GM23248 (cell line): ENCODE results near the gene LSM11. TPM values are rescaled to one million over a fixed set of nuclear protein-coding genes. Genes with fewer than 3 reads are reported as not detected.

Experiments used
- DNase-seq: peaks from one replicate; pipeline ENCODE4 v3.0.0-alpha.2; 2015
- H2AFZ ChIP-seq: fragments of 200-600 bp; sonication (generic); 2 replicates; pipeline ENCODE4 v1.6.1; 2016; ENCODE audit warnings: antibody characterized with exemption
- H3F3A ChIP-seq: fragments of 200-600 bp; sonication (generic); 2 replicates; pipeline ENCODE4 v1.6.1; 2016; ENCODE audit warnings: mild to moderate bottlenecking, antibody characterized with exemption, mixed run types; ENCODE audit not compliant: insufficient read depth
- H3K27ac ChIP-seq: fragments of 200-600 bp; sonication (generic); 2 replicates; pipeline ENCODE4 v1.5.1; 2016; ENCODE audit warnings: mild to moderate bottlenecking
- H3K27me3 ChIP-seq: fragments of 200-600 bp; sonication (generic); replicated peaks from 2 replicates; pipeline ENCODE4 v1.6.1; 2016; ENCODE audit warnings: mild to moderate bottlenecking; ENCODE audit not compliant: insufficient read depth
- H3K36me3 ChIP-seq: fragments of 200-600 bp; sonication (generic); 2 replicates; pipeline ENCODE4 v1.6.1; 2016; ENCODE audit warnings: low read depth, mild to moderate bottlenecking
- H3K4me1 ChIP-seq: fragments of 200-600 bp; sonication (generic); 2 replicates; pipeline ENCODE4 v1.6.1; 2016; ENCODE audit warnings: mild to moderate bottlenecking; ENCODE audit not compliant: insufficient read depth
- H3K4me2 ChIP-seq: fragments of 200-600 bp; sonication (generic); one replicate; pipeline ENCODE4 v1.6.1; 2016; ENCODE audit warnings: mild to moderate bottlenecking; ENCODE audit not compliant: unreplicated experiment
- H3K4me3 ChIP-seq: fragments of 200-600 bp; sonication (generic); 2 replicates; pipeline ENCODE4 v1.5.1; 2016; ENCODE audit warnings: mild to moderate bottlenecking
- H3K79me2 ChIP-seq: fragments of 200-600 bp; sonication (generic); 2 replicates; pipeline ENCODE4 v1.6.1; 2016; ENCODE audit warnings: mild to moderate bottlenecking; ENCODE audit not compliant: insufficient read depth
- H3K9ac ChIP-seq: fragments of 200-600 bp; sonication (generic); 2 replicates; pipeline ENCODE4 v1.6.1; 2016; ENCODE audit warnings: mild to moderate bottlenecking
- H3K9me2 ChIP-seq: fragments of 200-600 bp; sonication (generic); 2 replicates; pipeline ENCODE4 v1.6.1; 2016; ENCODE audit warnings: mixed run types, mild to moderate bottlenecking, moderate library complexity; ENCODE audit not compliant: insufficient read depth
- H3K9me3 ChIP-seq: fragments of 200-600 bp; sonication (generic); one replicate; pipeline ENCODE4 v1.6.1; 2017; ENCODE audit warnings: low read depth
- H4K20me1 ChIP-seq: fragments of 200-600 bp; sonication (generic); 2 replicates; pipeline ENCODE4 v1.6.0; 2016; ENCODE audit not compliant: insufficient read depth
- EZH2 ChIP-seq: fragments of 200-600 bp; sonication (generic); IDR thresholded peaks from 2 replicates; pipeline ENCODE4 v1.6.1; 2018; ENCODE audit warnings: antibody characterized with exemption, mild to moderate bottlenecking; ENCODE audit not compliant: insufficient read depth, poor library complexity, severe bottlenecking
- EZH2phosphoT487 ChIP-seq: fragments of 200-600 bp; sonication (generic); IDR thresholded peaks from 2 replicates; pipeline ENCODE4 v1.6.1; 2018; ENCODE audit warnings: antibody characterized with exemption, moderate library complexity, mild to moderate bottlenecking, low read depth; ENCODE audit not compliant: insufficient read depth
- WGBS, 2 experiments: methylation state at CpG; one replicate each; pipeline ENCODE4 v1.1.6; 2015 to 2017; ENCODE audit warnings: low lambda C conversion rate in 2 of 2, low coverage in 1 of 2; ENCODE audit errors: missing lambda C conversion rate in 2 of 2; 5-methylcytosine and 5-hydroxymethylcytosine counted together
- in situ Hi-C: fragments of 300-500 bp; cut with MboI; formaldehyde crosslinking; loops from 2 replicates; pipeline ENCODE4 v1.15.0; 2020
- polyA plus RNA-seq: library from polyadenylated mRNA; unstranded; fragments of >200 nt; fragmentation: Nextera tagmentation; extraction: Ambion mirVana; gene quantifications from 2 replicates; pipeline ENCODE4 v1.2.1, GENCODE V29; 2016
- total RNA-seq: library from RNA; depleted of rRNA; stranded (reverse); fragments of >200 nt; shearing (Covaris generic); gene quantifications from 2 replicates; pipeline ENCODE4 v1.2.3, GENCODE V29; 2014

The LSM11 gene
- total and polyA plus RNA-seq, 2 experiments from 2014 or later = 0.79 to 4.0 TPM

GRCh38 chr5:157761690-157762621, 18.4 kb downstream of the LSM11 start:
- Histone ChIP-seq H3K27me3 (no peaks in the 10 kb centered on the region), H3F3A (no peaks in the 10 kb centered on the region), H3K4me1 (no peaks in the 10 kb centered on the region), H3K9me2 (no peaks in the 10 kb centered on the region), H3K4me3 (no peak overlapping the region), H3K36me3 (no peaks in the 10 kb centered on the region), H3K27ac (no peak overlapping the region), H3K4me2 (no peak overlapping the region), H3K79me2 (no peaks in the 10 kb centered on the region), H2AFZ (no peak overlapping the region), H4K20me1 (no peaks in the 10 kb centered on the region), H3K9me3 (no peaks in the 10 kb centered on the region), H3K9ac (no peak overlapping the region)
- in situ Hi-C loops = no loop called here
- peak; percentile 77 for DNase-seq
- TF ChIP-seq EZH2 = no peak
- TF ChIP-seq EZH2phosphoT487 = no peak
- 36 to 38% methylated on average over 10 of the region's 10 CpGs for WGBS, 2 experiments

- WGBS, 2 experiments = 94 to 96% methylated on average over 6 of the region's 6 CpGs
- no peaks in the 10 kb centered on the region for H3F3A ChIP-seq
- in situ Hi-C loops = no loop called here
Observed at GRCh38 chr5:157764531-157764930, 21.0 kb downstream of the LSM11 start.

GRCh38 chr5:157766442-157766841, 22.9 kb downstream of the LSM11 start:
- TF ChIP-seq EZH2 (no peak), EZH2phosphoT487 (no peak)
- Histone ChIP-seq H3K36me3 (no peaks in the 10 kb centered on the region), H3K9me3 (no peaks in the 10 kb centered on the region), H3K4me3 (no peak overlapping the region), H3K9me2 (no peaks in the 10 kb centered on the region), H3K4me2 (no peak overlapping the region), H3K27ac (no peak overlapping the region), H3F3A (no peaks in the 10 kb centered on the region), H3K27me3 (no peaks in the 10 kb centered on the region), H2AFZ (no peak overlapping the region), H3K4me1 (peaks cover 3% of the 10 kb centered on the region; the same call in 1 of the 2 replicates), H4K20me1 (no peaks in the 10 kb centered on the region), H3K9ac (no peak overlapping the region), H3K79me2 (no peaks in the 10 kb centered on the region)
- WGBS, 2 experiments = 85 to 86% methylated on average over 7 of the region's 7 CpGs
- in situ Hi-C loops = no loop called here
- no peak for DNase-seq

More at GRCh38 chr5:157764531-157764930, 21.0 kb downstream of the LSM11 start:
- Histone ChIP-seq H3K4me2 (no peak overlapping the region), H3K4me3 (no peak overlapping the region), H2AFZ (no peak overlapping the region), H3K79me2 (no peaks in the 10 kb centered on the region), H3K9ac (no peak overlapping the region), H4K20me1 (no peaks in the 10 kb centered on the region), H3K4me1 (peaks cover 3% of the 10 kb centered on the region; the same call in 1 of the 2 replicates), H3K9me2 (no peaks in the 10 kb centered on the region), H3K9me3 (no peaks in the 10 kb centered on the region), H3K27ac (no peak overlapping the region), H3K27me3 (no peaks in the 10 kb centered on the region), H3K36me3 (no peaks in the 10 kb centered on the region)
- no peak for DNase-seq
- no peak for TF ChIP-seq EZH2phosphoT487
- TF ChIP-seq EZH2 = no peak

- Histone ChIP-seq H2AFZ (no peak overlapping the region), H3K4me2 (no peak overlapping the region), H3K36me3 (no peaks in the 10 kb centered on the region), H4K20me1 (no peaks in the 10 kb centered on the region), H3K27ac (no peak overlapping the region), H3K9me2 (no peaks in the 10 kb centered on the region), H3K4me1 (peaks cover 3% of the 10 kb centered on the region; the same call in 1 of the 2 replicates), H3K79me2 (no peaks in the 10 kb centered on the region), H3K4me3 (no peak overlapping the region), H3F3A (no peaks in the 10 kb centered on the region), H3K27me3 (no peaks in the 10 kb centered on the region), H3K9me3 (no peaks in the 10 kb centered on the region), H3K9ac (no peak overlapping the region)
- TF ChIP-seq EZH2 (no peak), EZH2phosphoT487 (no peak)
- DNase-seq = no peak
- 61 to 63% methylated on average over 1 of the region's 1 CpG for WGBS, 2 experiments
- in situ Hi-C loops = no loop called here
Observed at GRCh38 chr5:157766902-157767301, 23.4 kb downstream of the LSM11 start.
